H1 (cell line): ENCODE results near the gene PFDN6. TPM values are rescaled to one million over a fixed set of nuclear protein-coding genes. Genes with fewer than 3 reads are reported as not detected.

Experiments
- ATF3 ChIP-seq: IDR thresholded peaks from 2 replicates; pipeline ENCODE4 v1.6.1; 2011; ENCODE audit warnings: low read depth, mild to moderate bottlenecking, low read length; ENCODE audit not compliant: insufficient read depth
- CHD7 ChIP-seq: fragments of 300-600 bp; sonication (generic); IDR thresholded peaks from 2 replicates; pipeline ENCODE4 v1.7.1; 2012; ENCODE audit warnings: low read length, moderate library complexity, mild to moderate bottlenecking, inconsistent platforms; ENCODE audit not compliant: insufficient replicate concordance
- KDM4A ChIP-seq: IDR thresholded peaks from one replicate; pipeline ENCODE4 v1.7.1; 2012; ENCODE audit warnings: low read depth, mild to moderate bottlenecking, moderate library complexity, low read length, inconsistent platforms; ENCODE audit not compliant: severe bottlenecking
- KDM5A ChIP-seq: fragments of 200-600 bp; IDR thresholded peaks from 2 replicates; pipeline ENCODE4 v1.7.1; 2012; ENCODE audit warnings: mild to moderate bottlenecking, low read length, inconsistent platforms, mixed read lengths
- MAFK ChIP-seq: IDR thresholded peaks from 2 replicates; pipeline ENCODE4 v1.6.1; 2012; ENCODE audit warnings: low read depth, mild to moderate bottlenecking, improper control_type of control experiment, low read length
- RBBP5 ChIP-seq: IDR thresholded peaks from 2 replicates; pipeline ENCODE4 v1.7.1; 2012; ENCODE audit warnings: low read depth, mild to moderate bottlenecking, inconsistent platforms, low read length, moderate library complexity, borderline replicate concordance
- SP1 ChIP-seq: IDR thresholded peaks from 2 replicates; pipeline ENCODE4 v1.6.1; 2011; ENCODE audit warnings: low read depth, low read length
- SP4 ChIP-seq: IDR thresholded peaks from 2 replicates; pipeline ENCODE4 v1.6.1; 2012; ENCODE audit warnings: low read length, inconsistent platforms
- YY1 ChIP-seq: IDR thresholded peaks from 2 replicates; pipeline ENCODE4 v1.6.1; 2011; ENCODE audit warnings: low read depth, mild to moderate bottlenecking, low read length
- polyA plus RNA-seq, 7 experiments: library from polyadenylated mRNA; depleted of rRNA in 3 of 7; stranded (reverse) in 5 of 7; unstranded in 2 of 7; fragments of >200 nt in 5 of 7; fragments of 200-250 nt in 2 of 7; gene quantifications; 1 replicate in 5 of 7; 2 replicates in 1 of 7; 4 replicates in 1 of 7; pipeline versions ENCODE4 v1.2.1 to v1.2.3, GENCODE V29; 2011 to 2013; ENCODE audit warnings: missing spikeins in 2 of 7, mixed read lengths in 2 of 7
- total RNA-seq: library from RNA; stranded (reverse); fragmentation: NEBNext Ultra II Directional; extraction: Animal tissue kit (Norgen Biotek cat#: 25700); gene quantifications from 2 replicates; pipeline ENCODE4 v1.2.1, GENCODE V29; 2021

The PFDN6 gene
- total and polyA plus RNA-seq, 2 of the 8 experiments (the other 6 are each of a cell fraction or from before 2014, with no cell fraction given), result 32.0 to 95.7 TPM

- no peak for TF ChIP-seq CHD7
- TF ChIP-seq KDM5A, result no peak
- no peak for TF ChIP-seq MAFK
- TF ChIP-seq ATF3, result no peak
- no peak for TF ChIP-seq SP1
- TF ChIP-seq SP4, result no peak
- TF ChIP-seq YY1, result no peak
- TF ChIP-seq RBBP5, result no peak
- TF ChIP-seq KDM4A, result no peak
Measured at GRCh38 chr6:33329058-33329457, 39.7 kb downstream of the PFDN6 start (continued).
